ENCODE data around the gene C2orf72.

Gene C2orf72

DNA sequence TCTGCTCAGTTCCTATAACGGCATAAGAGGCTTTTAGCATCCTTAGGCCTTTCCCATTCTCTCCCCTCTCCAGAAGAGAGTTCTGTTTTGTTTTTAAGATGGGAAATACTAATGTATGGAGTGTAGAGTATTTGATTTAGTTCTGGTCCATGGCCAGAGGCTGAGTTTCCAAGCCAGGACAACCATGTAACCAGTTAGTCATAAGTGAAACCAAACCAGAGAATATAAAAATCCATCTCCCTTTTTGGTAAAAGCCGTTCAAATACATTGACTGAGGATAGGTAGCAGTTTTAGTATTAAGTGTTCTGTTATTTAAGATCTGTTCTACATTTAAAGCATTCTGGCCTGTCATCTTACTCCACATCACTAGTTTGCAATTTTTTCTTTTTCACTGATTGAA lies 22.4 kb downstream of the C2orf72 start:
- Histone ChIP-seq H3K9ac (ENCODE audit: low read depth, low read length, poor library complexity) (no peak overlapping the region), H3K23ac (ENCODE audit: low read depth, low read length, poor library complexity) (no peak overlapping the region), H3K79me1 (ENCODE audit: low read depth, low read length) (peaks cover 6% of the 10 kb centered on the region), H3K9me3 (replicated peaks in 1 of 2; ENCODE audit: control insufficient read depth in 2 of 2, insufficient read depth in 1 of 2, low read depth in 1 of 2, low read length in 2 of 2) (no peaks in the 10 kb centered on the region), H3K4me3 (ENCODE audit: low read length in 2 of 2) (no peak overlapping the region), H3K4me1 (ENCODE audit: control insufficient read depth in 2 of 2, insufficient read depth in 1 of 2, low read depth in 1 of 2, low read length in 2 of 2) (peaks cover 2 to 17% of the 10 kb centered on the region in 2 donors), H4K8ac (ENCODE audit: low read depth, low read length) (no peak overlapping the region), H3K27ac (replicated peaks; ENCODE audit: low read length) (no peak overlapping the region), H3K36me3 (replicated peaks in 1 of 2; ENCODE audit: control insufficient read depth in 2 of 2, insufficient read depth in 2 of 2, low read length in 2 of 2) (peaks cover 7 to 50% of the 10 kb centered on the region in 2 donors), H2BK15ac (ENCODE audit: low read length) (no peak overlapping the region), H2AFZ (ENCODE audit: low read length) (no peak overlapping the region), H3K4me2 (ENCODE audit: insufficient read depth, low read length, poor library complexity, severe bottlenecking) (no peak overlapping the region), H2BK12ac (ENCODE audit: low read length) (no peak overlapping the region), H3K18ac (ENCODE audit: low read length) (no peak overlapping the region), H2AK5ac (ENCODE audit: low read depth, low read length) (no peak overlapping the region), H2BK5ac (ENCODE audit: low read length) (no peak overlapping the region), H3K14ac (ENCODE audit: low read length) (no peak overlapping the region), H4K91ac (ENCODE audit: low read depth, low read length, poor library complexity) (no peak overlapping the region), H3K4ac (ENCODE audit: low read length) (no peak overlapping the region), H3K27me3 (ENCODE audit: control insufficient read depth in 3 of 3, insufficient read depth in 3 of 3, low read depth in 1 of 3, low read length in 3 of 3) (no peaks in the 10 kb centered on the region), H2BK120ac (ENCODE audit: low read depth, low read length) (no peak overlapping the region)
- no peak for DNase-seq (ENCODE audit: low spot score)
- WGBS, 2 donors (ENCODE audit: extremely low coverage in 2 of 2, insufficient read length in 2 of 2, insufficient replicate concordance in 1 of 2) = no CpG with 5 or more reads among the region's 2 CpGs

DNA sequence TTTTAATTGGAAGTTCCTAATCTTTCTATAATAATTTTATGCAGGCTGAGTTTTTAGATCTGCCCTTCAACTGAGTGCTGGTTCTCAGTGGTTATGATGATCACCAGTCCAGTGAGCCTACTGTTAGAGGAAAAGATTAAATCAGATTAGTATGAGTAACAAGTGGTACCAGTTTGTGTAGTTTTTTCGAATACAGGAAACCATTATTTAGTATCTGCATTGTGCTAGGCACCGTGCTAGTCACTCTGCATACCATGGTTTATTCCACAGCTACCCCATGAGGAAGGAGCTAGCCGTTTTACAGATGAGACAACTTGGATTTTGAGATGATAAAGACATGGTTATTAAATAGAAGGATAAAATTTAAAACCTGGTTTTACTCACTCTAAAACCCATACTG lies 25.5 kb downstream of the C2orf72 start:
- no peak overlapping the region for H3K4me2 ChIP-seq (ENCODE audit: insufficient read depth, low read length, poor library complexity, severe bottlenecking)
- peaks cover 2 to 13% of the 10 kb centered on the region in 2 donors for H3K4me1 ChIP-seq (ENCODE audit: control insufficient read depth in 2 of 2, insufficient read depth in 1 of 2, low read depth in 1 of 2, low read length in 2 of 2)
- H2BK120ac ChIP-seq (ENCODE audit: low read depth, low read length) = no peak overlapping the region
- no peak overlapping the region for H3K27ac ChIP-seq (replicated peaks; ENCODE audit: low read length)
- H3K79me1 ChIP-seq (ENCODE audit: low read depth, low read length) = peaks cover 2% of the 10 kb centered on the region
- no peak overlapping the region for H3K9ac ChIP-seq (ENCODE audit: low read depth, low read length, poor library complexity)
- no peak overlapping the region for H3K4me3 ChIP-seq (ENCODE audit: low read length in 2 of 2)
- H2BK5ac ChIP-seq (ENCODE audit: low read length) = no peak overlapping the region
- H2BK15ac ChIP-seq (ENCODE audit: low read length) = no peak overlapping the region
- no peak overlapping the region for H3K4ac ChIP-seq (ENCODE audit: low read length)
- H2AFZ ChIP-seq (ENCODE audit: low read length) = no peak overlapping the region
- no CpG with 5 or more reads among the region's 3 CpGs for WGBS, 2 donors (ENCODE audit: extremely low coverage in 2 of 2, insufficient read length in 2 of 2, insufficient replicate concordance in 1 of 2)
- H3K27me3 ChIP-seq (ENCODE audit: control insufficient read depth in 3 of 3, insufficient read depth in 3 of 3, low read depth in 1 of 3, low read length in 3 of 3) = no peaks in the 10 kb centered on the region
- no peak overlapping the region for H3K14ac ChIP-seq (ENCODE audit: low read length)
- H3K18ac ChIP-seq (ENCODE audit: low read length) = no peak overlapping the region
- no peak overlapping the region for H3K23ac ChIP-seq (ENCODE audit: low read depth, low read length, poor library complexity)
- no peak overlapping the region for H2BK12ac ChIP-seq (ENCODE audit: low read length)
- no peak for DNase-seq (ENCODE audit: low spot score)
- no peak overlapping the region for H4K8ac ChIP-seq (ENCODE audit: low read depth, low read length)
- H4K91ac ChIP-seq (ENCODE audit: low read depth, low read length, poor library complexity) = no peak overlapping the region
- H2AK5ac ChIP-seq (ENCODE audit: low read depth, low read length) = no peak overlapping the region
- H3K36me3 ChIP-seq (replicated peaks in 1 of 2; ENCODE audit: control insufficient read depth in 2 of 2, insufficient read depth in 2 of 2, low read length in 2 of 2) = peaks cover 13 to 78% of the 10 kb centered on the region in 2 donors
- no peaks in the 10 kb centered on the region for H3K9me3 ChIP-seq (replicated peaks in 1 of 2; ENCODE audit: control insufficient read depth in 2 of 2, insufficient read depth in 1 of 2, low read depth in 1 of 2, low read length in 2 of 2)

GRCh38 chr2:231063347-231063746 lies 26.0 kb downstream of the C2orf72 start:
- H2BK15ac ChIP-seq (ENCODE audit: low read length) = no peak overlapping the region
- no peak overlapping the region for H4K8ac ChIP-seq (ENCODE audit: low read depth, low read length)
- no peak overlapping the region for H3K4ac ChIP-seq (ENCODE audit: low read length)
- H3K79me1 ChIP-seq (ENCODE audit: low read depth, low read length) = peaks cover 2% of the 10 kb centered on the region
- no peak overlapping the region for H3K23ac ChIP-seq (ENCODE audit: low read depth, low read length, poor library complexity)
- H2AFZ ChIP-seq (ENCODE audit: low read length) = no peak overlapping the region
- no peak overlapping the region for H3K9ac ChIP-seq (ENCODE audit: low read depth, low read length, poor library complexity)
- WGBS, 2 donors (ENCODE audit: extremely low coverage in 2 of 2, insufficient read length in 2 of 2, insufficient replicate concordance in 1 of 2) = no CpG with 5 or more reads among the region's 1 CpG
- no peak overlapping the region for H3K4me2 ChIP-seq (ENCODE audit: insufficient read depth, low read length, poor library complexity, severe bottlenecking)
- peaks cover 18 to 83% of the 10 kb centered on the region in 2 donors for H3K36me3 ChIP-seq (replicated peaks in 1 of 2; ENCODE audit: control insufficient read depth in 2 of 2, insufficient read depth in 2 of 2, low read length in 2 of 2)
- H3K27ac ChIP-seq (replicated peaks; ENCODE audit: low read length) = no peak overlapping the region
- no peaks in the 10 kb centered on the region for H3K27me3 ChIP-seq (ENCODE audit: control insufficient read depth in 3 of 3, insufficient read depth in 3 of 3, low read depth in 1 of 3, low read length in 3 of 3)
- no peak for DNase-seq (ENCODE audit: low spot score)
- peaks cover 0 to 9% of the 10 kb centered on the region in 2 donors for H3K4me1 ChIP-seq (ENCODE audit: control insufficient read depth in 2 of 2, insufficient read depth in 1 of 2, low read depth in 1 of 2, low read length in 2 of 2)
- H3K9me3 ChIP-seq (replicated peaks in 1 of 2; ENCODE audit: control insufficient read depth in 2 of 2, insufficient read depth in 1 of 2, low read depth in 1 of 2, low read length in 2 of 2) = no peaks in the 10 kb centered on the region
- H4K91ac ChIP-seq (ENCODE audit: low read depth, low read length, poor library complexity) = no peak overlapping the region
- H3K18ac ChIP-seq (ENCODE audit: low read length) = no peak overlapping the region
- no peak overlapping the region for H2BK12ac ChIP-seq (ENCODE audit: low read length)
- no peak overlapping the region for H3K4me3 ChIP-seq (ENCODE audit: low read length in 2 of 2)
- no peak overlapping the region for H3K14ac ChIP-seq (ENCODE audit: low read length)
- no peak overlapping the region for H2AK5ac ChIP-seq (ENCODE audit: low read depth, low read length)
- no peak overlapping the region for H2BK5ac ChIP-seq (ENCODE audit: low read length)
- H2BK120ac ChIP-seq (ENCODE audit: low read depth, low read length) = no peak overlapping the region

- no peaks in the 10 kb centered on the region for H3K9me3 ChIP-seq (replicated peaks in 1 of 2; ENCODE audit: control insufficient read depth in 2 of 2, insufficient read depth in 1 of 2, low read depth in 1 of 2, low read length in 2 of 2)
- no CpG with 5 or more reads among the region's 1 CpG for WGBS, 2 donors (ENCODE audit: extremely low coverage in 2 of 2, insufficient read length in 2 of 2, insufficient replicate concordance in 1 of 2)
- H3K18ac ChIP-seq (ENCODE audit: low read length) = no peak overlapping the region
- no peak overlapping the region for H2BK15ac ChIP-seq (ENCODE audit: low read length)
- no peak overlapping the region for H2AFZ ChIP-seq (ENCODE audit: low read length)
- H3K23ac ChIP-seq (ENCODE audit: low read depth, low read length, poor library complexity) = no peak overlapping the region
- H3K4ac ChIP-seq (ENCODE audit: low read length) = no peak overlapping the region
- no peaks in the 10 kb centered on the region for H3K4me1 ChIP-seq (ENCODE audit: control insufficient read depth in 2 of 2, insufficient read depth in 1 of 2, low read depth in 1 of 2, low read length in 2 of 2)
- H2BK120ac ChIP-seq (ENCODE audit: low read depth, low read length) = no peak overlapping the region
- no peak overlapping the region for H2BK5ac ChIP-seq (ENCODE audit: low read length)
- DNase-seq (ENCODE audit: low spot score) = no peak
- no peak overlapping the region for H3K9ac ChIP-seq (ENCODE audit: low read depth, low read length, poor library complexity)
- no peak overlapping the region for H3K27ac ChIP-seq (replicated peaks; ENCODE audit: low read length)
- H2AK5ac ChIP-seq (ENCODE audit: low read depth, low read length) = no peak overlapping the region
- H3K27me3 ChIP-seq (ENCODE audit: control insufficient read depth in 3 of 3, insufficient read depth in 3 of 3, low read depth in 1 of 3, low read length in 3 of 3) = no peaks in the 10 kb centered on the region
- peaks cover 20 to 97% of the 10 kb centered on the region in 2 donors for H3K36me3 ChIP-seq (replicated peaks in 1 of 2; ENCODE audit: control insufficient read depth in 2 of 2, insufficient read depth in 2 of 2, low read length in 2 of 2)
- no peak overlapping the region for H3K4me2 ChIP-seq (ENCODE audit: insufficient read depth, low read length, poor library complexity, severe bottlenecking)
- no peaks in the 10 kb centered on the region for H3K79me1 ChIP-seq (ENCODE audit: low read depth, low read length)
- no peak overlapping the region for H2BK12ac ChIP-seq (ENCODE audit: low read length)
- no peak overlapping the region for H3K14ac ChIP-seq (ENCODE audit: low read length)
- no peak overlapping the region for H4K91ac ChIP-seq (ENCODE audit: low read depth, low read length, poor library complexity)
- H3K4me3 ChIP-seq (ENCODE audit: low read length in 2 of 2) = no peak overlapping the region
- H4K8ac ChIP-seq (ENCODE audit: low read depth, low read length) = no peak overlapping the region
Measured at GRCh38 chr2:231065966-231066365, 28.6 kb downstream of the C2orf72 start.
